HG03558 (cell line): ENCODE results near the gene FGFR3.

Experiments
- ATAC-seq: cut with Tn5 transposase; IDR thresholded peaks from one replicate; pipeline ENCODE4 v1.9.1; 2021; ENCODE audit warnings: moderate number of reproducible peaks; ENCODE audit not compliant: unreplicated experiment; ENCODE audit errors: extremely low read depth

Gene FGFR3

DNA sequence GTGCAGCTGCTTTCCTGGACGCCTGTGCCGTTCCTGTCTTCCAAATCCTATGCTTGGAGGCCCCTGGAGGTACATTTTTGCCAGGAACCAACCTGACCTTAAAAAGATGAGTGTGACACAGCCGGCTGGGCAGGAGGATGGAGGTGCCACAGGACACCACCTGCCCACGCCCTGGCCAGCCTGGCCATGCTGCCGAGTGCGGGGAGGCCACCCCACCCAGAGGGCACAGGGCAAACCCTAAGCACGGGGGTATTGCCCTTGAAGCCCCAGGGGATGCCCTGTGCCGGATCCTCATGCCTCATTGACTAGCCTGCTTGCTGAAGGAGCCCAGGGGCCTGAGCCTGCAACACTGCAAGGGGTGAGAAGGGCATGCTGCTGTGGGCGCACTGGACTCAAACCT lies 20.1 kb downstream of the FGFR3 start:
- ATAC-seq = no peak

DNA sequence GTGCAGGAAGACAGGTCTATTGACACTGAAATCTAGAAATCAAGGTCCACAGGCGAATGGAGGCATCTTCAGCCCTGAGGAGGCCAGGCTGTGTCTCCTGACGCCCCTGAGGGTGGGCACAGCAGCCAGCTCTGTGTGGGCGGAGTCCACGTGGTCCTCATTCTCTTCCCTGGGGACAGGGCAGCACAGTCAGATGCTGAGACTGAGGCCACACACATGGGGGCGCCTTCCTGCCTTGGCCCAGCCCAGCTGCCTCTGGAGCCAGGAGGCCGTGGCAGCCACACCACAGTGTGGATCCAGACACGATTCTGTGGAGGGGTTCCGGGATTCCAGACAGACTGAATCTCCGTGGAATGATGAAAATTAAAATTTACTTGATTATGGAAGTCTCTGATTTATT lies 20.8 kb downstream of the FGFR3 start:
- ATAC-seq = no peak

DNA sequence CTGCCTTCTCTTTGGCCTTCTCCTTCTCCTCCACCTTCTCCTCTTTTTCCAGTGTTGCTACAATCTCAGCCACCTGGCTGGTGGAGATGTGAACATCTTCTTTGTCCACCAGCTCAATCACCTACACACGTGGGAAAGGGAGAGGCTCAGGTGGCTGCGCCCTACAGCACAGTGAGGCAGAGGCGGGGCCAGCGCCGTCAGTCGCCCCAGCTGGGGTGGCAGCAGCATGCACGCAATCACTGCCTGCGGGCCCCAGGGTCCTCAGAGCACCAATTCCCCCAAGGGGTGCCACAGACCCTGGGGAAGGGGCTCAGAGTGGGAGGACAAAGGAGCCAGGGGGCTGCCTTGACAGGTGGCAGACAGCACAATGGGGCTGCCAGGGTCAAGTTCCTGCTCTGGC lies 21.4 kb downstream of the FGFR3 start:
- ATAC-seq = no peak

DNA sequence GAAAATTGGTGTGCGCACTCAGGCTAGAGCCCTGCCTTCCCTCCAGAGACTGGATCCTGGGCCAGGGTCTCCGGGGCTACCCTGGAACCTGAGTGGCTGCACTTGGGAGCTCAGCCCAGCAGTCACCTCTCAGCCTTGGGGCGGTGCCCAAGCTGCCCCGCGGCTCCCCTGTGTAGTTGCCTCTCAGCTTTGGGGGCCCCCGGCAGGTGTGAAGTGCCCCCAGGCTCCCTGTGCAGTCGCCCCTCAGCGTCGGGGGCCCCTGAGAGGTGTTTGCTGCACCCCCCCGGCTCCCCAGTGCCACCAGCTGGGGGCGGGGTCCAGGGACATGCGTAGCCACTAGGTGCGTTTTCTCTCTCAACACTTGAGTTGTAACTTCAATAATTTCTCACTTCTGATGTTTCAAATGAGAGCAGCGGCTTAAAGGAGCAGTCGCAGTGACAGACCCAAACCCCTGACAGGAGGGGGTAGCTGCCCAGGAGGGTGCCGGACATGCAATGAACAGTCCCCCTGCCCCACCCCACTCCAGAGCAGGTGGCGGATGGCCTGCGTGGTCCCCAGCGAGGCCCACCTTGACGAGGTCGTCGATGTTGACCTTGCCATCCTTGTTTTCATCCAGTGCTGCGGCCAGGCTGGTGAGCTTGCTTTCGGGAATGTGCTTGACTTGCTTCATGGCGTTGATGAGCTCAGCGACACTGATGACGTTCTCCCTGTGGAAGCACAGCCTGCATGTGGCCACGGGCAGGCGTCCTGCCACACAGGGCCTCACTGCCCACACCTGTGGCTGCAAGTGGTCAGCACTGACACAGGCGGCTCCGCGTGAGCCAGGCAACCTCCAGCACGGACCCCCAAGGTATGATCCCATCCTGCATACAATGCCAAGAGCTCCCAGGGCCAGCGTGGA lies 22.3 kb downstream of the FGFR3 start:
- no peak for ATAC-seq

DNA sequence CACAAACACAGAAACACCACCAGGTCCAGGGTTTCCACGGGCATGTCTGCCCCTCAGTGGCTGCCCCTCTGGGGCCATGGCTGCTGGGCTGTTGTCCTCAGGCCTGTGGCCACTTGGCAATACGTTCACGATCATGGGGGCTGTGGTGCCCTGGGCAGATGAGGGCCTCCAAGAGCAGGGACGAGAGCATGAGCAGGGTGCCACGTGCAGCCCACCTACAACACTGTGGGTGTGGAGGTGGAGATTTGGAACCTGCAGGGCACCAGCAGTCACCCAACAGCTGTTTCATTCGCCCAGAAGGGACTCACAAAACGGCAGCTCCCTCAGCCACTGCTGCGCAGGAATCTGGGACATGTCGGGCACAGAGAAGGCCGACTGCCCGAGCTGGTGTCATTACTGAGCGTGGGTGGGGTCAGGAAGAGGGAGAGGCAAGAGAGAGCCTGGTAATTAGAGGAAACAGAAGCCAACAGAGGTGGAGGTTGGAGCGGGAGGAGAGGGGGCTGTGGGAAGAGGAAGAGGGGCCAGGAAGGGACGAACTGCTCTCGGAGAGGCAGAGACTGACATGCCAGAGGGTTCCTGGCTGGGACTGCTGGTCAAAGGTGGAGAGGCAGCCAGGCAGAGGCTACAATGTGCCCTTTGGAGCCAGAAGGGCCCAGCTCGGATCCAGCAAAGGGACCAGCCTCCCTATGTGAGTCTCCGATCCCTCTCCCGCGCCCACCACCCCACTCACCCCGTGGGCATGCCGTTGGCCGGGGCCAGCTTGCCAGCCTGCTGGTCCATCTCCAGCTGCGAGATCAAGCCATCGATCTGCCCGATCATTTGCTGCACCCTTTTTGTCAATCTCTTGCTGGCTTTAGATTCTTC lies 23.1 kb downstream of the FGFR3 start:
- ATAC-seq = no peak

DNA sequence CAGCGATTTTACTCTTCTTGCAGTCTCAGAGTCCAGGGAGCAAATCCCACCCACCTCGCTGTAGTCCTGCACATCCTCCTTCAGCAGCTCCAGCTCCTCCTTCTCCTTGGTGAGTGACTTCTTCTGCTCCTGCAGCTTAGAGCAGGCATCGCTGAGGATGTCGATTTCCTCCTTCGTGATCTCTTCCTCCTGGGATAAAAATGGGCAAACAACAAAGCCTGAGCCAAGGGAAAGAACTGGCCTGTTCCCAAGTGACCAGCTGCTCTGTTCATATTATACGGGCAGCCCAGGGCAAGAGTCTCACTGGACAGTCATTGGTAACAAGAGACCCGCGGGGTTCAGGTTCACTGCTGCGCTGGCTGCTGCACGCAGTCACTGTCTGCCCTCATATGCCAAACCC lies 26.2 kb downstream of the FGFR3 start:
- ATAC-seq = no peak

DNA sequence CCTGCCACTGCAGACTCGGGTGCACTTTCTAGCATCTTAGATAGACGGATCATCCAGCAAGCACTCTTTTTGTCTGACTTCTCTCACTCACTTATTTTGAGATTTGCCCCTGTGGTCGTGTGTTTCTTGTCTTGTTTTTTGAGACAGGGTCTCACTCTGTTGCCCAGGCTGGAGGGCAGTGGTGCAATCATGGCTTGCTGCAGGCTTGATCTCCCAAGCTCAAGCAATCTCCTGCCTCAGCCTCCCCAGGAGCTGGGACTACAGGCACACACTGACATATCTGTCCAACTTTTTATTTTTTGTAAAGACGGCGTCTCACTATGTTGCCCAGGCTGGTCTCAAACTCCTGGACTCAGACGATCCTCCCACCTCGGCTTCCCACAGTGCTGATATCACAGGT lies 26.7 kb downstream of the FGFR3 start:
- no peak for ATAC-seq

DNA sequence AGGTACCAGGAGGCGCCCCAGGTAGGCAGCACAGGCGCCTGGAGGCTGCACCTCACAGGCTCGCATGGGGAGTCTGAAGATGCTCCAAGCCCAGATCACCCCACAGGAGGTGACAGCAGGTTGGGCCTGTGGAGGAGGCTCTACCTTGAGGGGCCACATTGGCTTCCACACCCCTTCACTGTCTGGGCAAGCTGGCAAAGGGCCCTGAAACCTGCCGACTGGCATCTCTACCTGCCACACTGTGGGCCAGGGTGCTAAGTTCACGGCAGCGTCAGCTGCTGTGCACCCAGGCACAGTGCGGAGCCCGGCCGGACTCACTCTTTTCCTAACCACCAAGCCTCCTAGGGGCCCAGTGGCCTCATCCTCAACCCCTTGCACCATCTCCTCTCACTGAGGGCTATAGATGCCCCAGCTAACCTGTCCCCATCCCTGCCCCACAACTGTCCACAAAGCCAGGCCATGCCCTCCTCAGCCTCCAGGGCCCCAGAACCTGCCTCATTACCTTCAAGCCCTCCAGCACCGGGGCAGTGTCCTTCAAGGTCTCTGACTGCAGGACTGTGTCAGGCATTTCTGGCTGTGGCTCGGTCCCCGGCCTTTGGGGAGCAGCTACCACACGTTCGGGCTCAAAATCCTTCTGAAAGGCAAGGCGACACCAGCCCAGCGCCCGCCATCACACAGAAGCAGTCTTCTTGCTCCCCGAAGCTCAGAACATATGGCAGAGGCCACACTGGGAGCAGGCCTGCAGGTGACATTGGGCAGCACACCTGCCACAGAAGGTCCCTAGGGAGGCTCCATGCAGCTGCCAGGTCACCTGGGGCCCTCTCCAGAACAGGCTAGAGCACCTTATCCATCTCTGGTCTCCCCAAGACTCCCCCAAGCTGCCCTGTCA lies 28.8 kb downstream of the FGFR3 start:
- ATAC-seq = no peak

DNA sequence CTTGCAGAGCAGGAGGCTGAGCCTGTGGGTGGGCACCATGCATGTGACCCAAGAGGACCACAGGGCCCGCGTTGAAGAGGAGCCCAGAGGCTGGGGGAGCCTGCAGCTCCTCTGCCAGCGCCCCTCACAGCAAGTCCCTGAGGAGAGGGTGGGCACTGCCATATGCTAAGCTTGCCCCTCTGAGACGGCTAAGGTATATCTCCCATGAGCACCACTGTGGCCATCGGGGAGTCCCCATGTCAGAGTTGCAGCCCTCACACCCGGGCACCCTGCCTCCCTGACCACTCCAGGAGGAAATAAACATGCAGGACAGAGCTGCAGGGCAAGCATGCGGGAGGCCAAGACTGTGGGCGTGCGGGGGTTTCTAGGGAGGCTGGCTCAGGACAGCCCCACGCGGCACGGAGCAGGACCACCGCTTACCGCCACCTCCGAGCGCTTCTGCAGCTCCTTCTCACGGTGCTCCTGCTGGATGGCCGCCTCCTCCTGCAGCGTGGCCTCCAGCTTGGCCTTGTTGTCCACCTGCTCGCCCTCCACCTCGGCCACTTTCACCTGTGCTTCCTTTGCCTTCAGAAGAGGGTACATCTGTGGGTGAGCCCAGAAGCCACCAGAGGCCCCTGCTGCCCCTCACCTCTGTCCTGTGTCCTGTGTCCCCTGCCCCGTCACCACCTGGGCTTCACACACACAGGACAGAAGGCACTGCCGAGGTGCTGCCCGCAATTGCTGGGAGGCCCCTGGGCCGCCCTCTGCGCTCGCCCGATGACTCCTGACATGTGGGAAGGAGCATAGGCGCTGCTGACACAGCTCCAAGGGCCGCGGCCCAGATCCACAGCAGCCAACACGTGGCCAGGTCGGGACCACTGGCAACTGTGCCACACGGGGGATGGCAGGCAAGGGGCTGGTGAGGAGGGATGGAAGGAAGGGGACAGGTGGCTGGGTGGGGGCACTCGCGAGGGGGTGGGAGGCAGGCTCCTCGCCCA lies 29.8 kb downstream of the FGFR3 start:
- no peak for ATAC-seq

DNA sequence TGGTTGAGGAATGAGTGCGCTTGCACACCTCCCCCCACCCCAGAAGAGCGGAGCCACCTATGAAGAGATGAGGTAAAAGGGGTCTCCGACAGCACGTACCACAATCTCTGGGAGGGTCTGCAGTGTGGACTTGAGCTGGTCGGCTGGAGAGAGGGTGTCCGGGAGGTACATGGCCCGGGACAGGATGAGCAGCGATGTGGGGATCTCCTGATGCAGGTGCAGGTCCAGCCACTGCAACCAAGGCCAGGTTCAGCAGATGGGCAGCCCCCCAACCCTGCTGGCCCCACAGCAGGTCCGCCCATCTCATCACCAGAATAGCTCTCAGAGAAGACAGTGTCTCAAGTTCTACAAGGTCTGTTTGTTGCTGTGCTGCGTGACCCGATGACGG lies 30.4 kb downstream of the FGFR3 start:
- ATAC-seq = no peak

DNA sequence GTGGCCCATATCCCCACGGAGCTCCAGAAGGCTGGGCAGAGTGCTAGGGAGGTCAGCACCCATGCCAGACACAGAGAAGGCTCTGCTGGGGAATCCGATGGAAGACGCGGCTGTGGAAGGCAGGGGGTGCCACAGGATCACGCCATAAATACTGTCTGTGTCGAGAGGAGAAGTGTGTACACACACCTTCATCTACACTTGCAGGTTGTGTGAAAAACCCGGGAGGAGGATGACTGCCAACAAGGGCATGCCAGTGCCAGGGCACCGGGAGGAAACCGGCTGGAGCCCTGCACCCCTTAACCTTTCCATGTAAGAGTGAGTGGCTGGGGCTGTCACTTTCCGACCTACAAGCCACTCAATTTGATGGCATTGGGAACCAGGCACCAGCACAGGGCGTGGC lies 31.7 kb downstream of the FGFR3 start:
- no peak for ATAC-seq

DNA sequence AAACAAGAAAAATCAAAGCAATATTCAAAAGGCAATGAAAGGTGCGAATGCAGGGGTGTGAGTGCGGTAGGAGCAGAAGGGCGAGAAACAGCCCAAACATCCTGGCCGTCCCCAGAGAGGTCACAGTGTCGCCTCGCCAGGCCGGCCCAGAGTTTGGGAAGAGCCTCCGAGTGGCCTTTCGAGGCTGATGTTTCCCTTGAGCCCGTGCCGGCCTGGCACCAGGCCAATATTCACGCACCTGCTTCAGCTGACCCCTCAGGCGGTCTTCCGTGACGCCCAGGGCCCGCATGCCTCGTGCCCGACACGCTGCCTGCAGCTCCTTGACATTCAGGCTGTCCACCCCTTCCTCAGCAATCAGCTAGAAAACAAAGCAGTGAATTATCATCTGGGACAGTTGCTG lies 32.2 kb downstream of the FGFR3 start:
- no peak for ATAC-seq

DNA sequence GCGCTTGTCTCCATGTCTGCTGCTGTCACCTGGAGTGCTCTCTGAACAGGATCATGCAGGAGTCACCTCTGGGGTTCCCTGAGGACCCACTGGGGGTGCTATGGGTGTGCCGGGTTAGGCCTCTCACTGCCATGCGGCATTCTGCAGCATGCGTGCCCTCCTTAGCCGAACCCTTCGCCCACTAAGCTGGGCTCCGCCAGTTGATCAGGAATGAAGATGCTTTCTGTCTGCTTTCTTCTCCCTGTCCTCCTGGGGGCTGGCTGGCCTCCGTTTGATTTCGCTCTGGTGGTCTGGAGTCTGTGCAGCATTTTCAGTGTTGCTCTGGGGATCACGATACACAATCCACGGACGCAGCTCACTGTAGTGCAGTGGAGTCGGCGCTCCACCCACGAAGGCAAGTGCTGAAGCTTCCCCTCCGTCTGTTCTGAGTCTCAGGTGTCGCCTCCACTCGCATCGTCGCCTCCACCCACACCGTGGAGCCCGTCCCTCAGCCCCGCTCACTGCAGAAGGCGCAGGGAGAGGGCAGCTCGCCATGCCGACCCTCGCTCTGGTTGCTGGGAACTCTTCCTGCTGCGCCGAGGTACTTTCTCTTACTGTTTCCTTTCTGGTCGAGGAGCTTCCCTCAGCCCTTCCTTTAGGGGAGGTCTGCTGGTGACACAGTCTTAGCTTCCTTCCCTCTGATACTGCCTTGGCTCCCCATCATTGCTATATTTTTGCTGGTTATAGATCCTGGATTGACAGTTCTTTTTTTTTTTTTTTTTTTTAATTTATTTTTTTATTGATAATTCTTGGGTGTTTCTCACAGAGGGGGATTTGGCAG lies 33.6 kb downstream of the FGFR3 start:
- no peak for ATAC-seq

DNA sequence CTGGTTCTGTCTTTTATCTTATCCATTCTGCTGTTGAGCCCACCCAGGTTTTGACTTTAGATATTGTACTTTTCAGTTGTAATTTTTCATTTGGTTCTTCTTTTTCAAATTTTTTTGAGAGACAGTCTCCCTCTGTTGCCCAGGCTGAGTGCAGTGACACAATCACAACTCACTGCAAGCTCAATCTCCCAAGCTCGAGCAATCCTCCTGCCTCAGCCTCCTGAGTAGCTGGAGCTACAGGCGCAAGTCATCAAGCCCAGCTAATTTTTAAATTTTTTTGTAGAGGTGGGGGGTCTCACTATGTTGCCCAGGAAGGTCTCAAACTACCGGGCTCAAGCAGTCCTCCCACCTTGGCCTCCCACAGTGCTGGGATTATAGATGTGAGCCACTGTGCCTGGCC lies 37.1 kb downstream of the FGFR3 start:
- no peak for ATAC-seq

DNA sequence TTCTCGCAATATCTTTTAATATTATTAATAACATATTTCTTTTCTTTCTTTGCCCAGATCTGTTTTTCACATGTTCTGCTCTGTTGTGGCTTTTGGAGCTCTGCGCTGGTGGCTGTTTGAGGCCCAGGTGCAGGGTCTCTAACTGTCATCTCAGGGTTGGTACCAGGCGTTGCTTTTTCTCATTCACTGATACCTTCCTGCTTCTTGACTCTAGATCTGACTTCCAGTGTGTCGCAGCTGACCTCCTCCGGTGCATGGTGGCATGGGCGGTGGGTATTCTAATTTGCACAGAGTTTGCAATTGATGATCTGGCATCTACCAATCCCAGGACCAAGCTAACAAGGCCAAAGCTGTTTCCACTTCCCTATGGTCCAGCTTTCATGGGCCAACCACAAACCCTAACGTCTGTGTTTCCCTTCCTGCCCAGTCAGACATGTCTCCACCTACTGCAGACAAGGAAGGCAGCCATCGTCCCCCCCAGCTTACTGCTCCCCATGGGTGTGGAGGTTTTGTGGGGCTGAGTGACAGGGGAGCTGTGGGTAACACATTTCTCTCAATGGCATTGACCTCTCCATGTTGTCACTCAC lies 37.6 kb downstream of the FGFR3 start:
- ATAC-seq = no peak

DNA sequence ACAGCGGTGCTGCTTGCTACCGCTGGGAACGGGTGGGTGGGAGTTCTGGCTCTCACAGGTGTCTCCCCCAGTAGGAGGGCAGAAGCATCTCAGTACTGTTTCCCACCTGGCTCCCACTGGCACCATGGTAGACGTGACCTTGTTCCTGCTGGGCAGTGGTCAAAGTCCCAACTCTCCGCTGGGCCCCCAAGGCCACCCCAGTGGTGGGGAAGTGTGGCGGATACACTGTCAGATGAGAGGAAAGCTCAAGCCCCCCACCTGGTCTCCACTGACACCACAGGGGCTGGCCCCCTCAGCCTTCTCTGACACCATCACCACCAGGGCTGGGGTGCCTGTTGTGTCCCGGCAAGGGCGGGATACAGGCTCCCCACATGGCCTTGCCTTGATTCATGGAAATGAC lies 38.2 kb downstream of the FGFR3 start:
- ATAC-seq = no peak

DNA sequence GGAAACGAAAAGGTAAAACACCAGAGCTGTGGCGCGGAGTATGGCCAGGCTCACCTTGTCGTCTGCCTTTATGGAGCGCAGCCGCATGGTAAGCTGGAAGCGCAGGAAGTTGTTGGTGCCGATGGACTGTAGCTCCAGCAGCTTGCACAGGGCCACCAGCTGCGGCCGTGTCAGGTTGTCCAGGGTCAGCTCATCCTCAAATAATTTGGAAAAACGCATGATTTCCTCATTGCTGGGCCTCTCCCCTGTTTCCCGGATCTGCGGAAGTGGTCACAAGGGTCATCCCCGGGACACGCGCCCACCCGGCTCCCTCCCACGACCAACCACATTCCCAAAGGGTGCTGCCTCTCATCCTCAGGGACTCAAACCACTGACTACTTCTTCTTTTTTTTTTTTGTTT lies 39.6 kb downstream of the FGFR3 start:
- no peak for ATAC-seq
